NCI-H1092 (cell line): ENCODE results near the gene MAD1L1.
"Not testable (repeated sequence)": the region's sequence is repeated elsewhere in the genome, so short reads cannot be mapped to it uniquely, and the experiment has no call there.

ENCODE experiments used
- DNase-seq: peaks from one replicate; lab custom pipeline; 2025; lab: John Stamatoyannopoulos, UW

MAD1L1 gene

GRCh38 chr7:1882451-1882850 is 350.3 kb downstream of the MAD1L1 start:
- DNase-seq, result no peak

GRCh38 chr7:1881946-1882345 is 350.8 kb downstream of the MAD1L1 start:
- no peak for DNase-seq

- not testable (repeated sequence) for DNase-seq
These were observed 356.1 kb downstream of the MAD1L1 start for GRCh38 chr7:1876641-1877040.

- DNase-seq, result not testable (repeated sequence)
These were observed 357.1 kb downstream of the MAD1L1 start for GRCh38 chr7:1875392-1876199.

- DNase-seq, result peak; percentile 38
These were observed 358.0 kb downstream of the MAD1L1 start for GRCh38 chr7:1874590-1875391.

GRCh38 chr7:1873857-1874589 is 358.7 kb downstream of the MAD1L1 start:
- DNase-seq, result no peak

- DNase-seq, result no peak
These were observed 359.3 kb downstream of the MAD1L1 start for GRCh38 chr7:1873421-1873820.

- DNase-seq, result no peak
These were observed 359.7 kb downstream of the MAD1L1 start for GRCh38 chr7:1873070-1873405.

GRCh38 chr7:1872191-1873069 is 360.3 kb downstream of the MAD1L1 start:
- no peak for DNase-seq

GRCh38 chr7:1869452-1870130 is 363.2 kb downstream of the MAD1L1 start:
- no peak for DNase-seq

GRCh38 chr7:1868516-1869165 is 364.1 kb downstream of the MAD1L1 start:
- DNase-seq, result no peak

GRCh38 chr7:1867370-1868260 is 365.1 kb downstream of the MAD1L1 start:
- no peak for DNase-seq

GRCh38 chr7:1866601-1867000 is 366.1 kb downstream of the MAD1L1 start:
- no peak for DNase-seq

- DNase-seq, result no peak
These were observed 367.0 kb downstream of the MAD1L1 start for GRCh38 chr7:1865571-1866255.

- no peak for DNase-seq
These were observed 367.7 kb downstream of the MAD1L1 start for GRCh38 chr7:1865000-1865555.

- no peak for DNase-seq
These were observed 368.4 kb downstream of the MAD1L1 start for GRCh38 chr7:1864161-1864940.

- no peak for DNase-seq
These were observed 369.4 kb downstream of the MAD1L1 start for GRCh38 chr7:1863091-1863900.
